GM18907 (cell line): Measurements from ENCODE around the gene ABCB6.
A peak's percentile ranks its signal among the peaks of the same experiment; 100 is the strongest.
"Not testable (repeated sequence)": the region's sequence is repeated elsewhere in the genome, so short reads cannot be mapped to it uniquely, and the experiment has no call there.

Source experiments
- ATAC-seq: cut with Tn5 transposase; IDR thresholded peaks from one replicate; pipeline ENCODE4 v1.9.1; 2021; ENCODE audit warnings: mild to moderate bottlenecking, moderate library complexity; ENCODE audit not compliant: unreplicated experiment

The ABCB6 gene

GRCh38 chr2:219218732-219219701 lies at the start of gene ABCB6:
Gene ABCB6 (minus strand): TSS chr2:219218958. CDS start chr2:219218673, 285 bp downstream.
- peak; percentile 76 for ATAC-seq

DNA sequence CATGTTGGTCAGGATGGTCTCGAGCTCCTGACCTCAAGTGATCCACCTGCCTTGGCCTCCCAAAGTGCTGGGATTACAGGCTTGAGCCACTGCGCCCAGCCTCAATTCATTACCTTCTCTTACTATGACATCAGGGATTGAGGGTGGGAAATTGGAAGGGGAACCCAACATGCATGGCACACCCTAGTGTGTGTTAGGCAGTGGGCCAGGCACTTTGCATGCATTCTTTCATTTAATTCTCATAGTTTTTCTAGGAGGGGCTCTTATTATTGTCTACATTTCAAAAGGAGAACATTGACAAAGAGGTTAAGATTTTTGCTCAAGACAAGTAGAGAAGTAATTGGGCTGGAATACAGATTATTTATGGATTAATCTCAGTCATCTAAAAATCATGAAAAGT lies 49.5 kb upstream of the ABCB6 start:
- ATAC-seq, result no peak

- ATAC-seq, result no peak
Observed at GRCh38 chr2:219266886-219267285, 48.1 kb upstream of the ABCB6 start.

- ATAC-seq, result no peak
Observed at GRCh38 chr2:219266232-219266631, 47.5 kb upstream of the ABCB6 start.

GRCh38 chr2:219261024-219261855 lies 42.5 kb upstream of the ABCB6 start:
- no peak for ATAC-seq

DNA sequence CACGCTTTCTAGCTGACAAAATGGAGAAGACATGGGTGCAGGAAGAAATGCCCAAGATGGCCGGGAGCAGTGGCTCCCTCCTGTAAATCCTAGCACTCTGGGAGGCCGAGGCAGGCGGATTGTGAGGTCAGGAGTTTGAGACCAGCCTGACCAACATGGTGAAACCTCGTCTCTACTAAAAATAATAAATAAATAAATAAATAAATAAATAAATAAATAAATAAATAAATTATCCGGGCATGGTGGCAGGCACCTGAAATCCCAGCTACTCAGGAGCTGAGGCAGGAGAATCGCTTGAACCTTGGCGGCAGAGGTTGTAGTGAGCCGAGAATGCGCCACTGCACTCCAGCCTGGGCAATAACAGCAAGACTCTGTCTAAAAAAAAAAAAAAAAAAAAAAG lies 40.2 kb upstream of the ABCB6 start:
- ATAC-seq, result not testable (repeated sequence)

DNA sequence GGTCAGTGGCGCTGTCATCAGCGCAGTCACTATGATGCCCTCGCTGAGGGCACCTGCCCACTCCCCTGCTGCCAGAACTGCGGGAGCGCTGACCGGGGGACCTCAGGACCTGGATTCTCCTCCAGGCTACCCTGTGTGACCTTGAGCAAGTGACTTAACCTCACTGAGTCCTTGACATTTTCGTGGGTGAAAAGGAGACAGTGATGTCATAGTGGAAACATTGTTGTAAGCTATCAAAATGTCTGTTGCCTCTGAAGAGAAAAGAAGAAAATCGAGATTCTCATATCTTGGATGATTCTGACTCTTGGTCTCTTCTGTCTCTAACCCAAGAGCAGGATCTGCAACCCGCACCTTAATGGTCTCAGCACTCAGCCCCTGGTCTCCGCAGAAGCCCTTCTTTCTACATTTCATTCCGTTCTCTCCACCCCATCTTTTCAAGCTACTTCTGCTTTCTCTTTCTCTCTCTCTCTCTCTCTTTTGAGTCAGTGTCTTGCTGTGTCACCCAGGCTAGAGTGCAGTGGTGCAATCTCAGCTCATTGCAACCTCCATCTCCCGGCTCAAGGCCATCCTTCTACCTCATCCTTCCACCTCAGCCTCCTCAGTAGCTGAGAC lies 35.9 kb upstream of the ABCB6 start:
- peak; percentile 29 for ATAC-seq

- ATAC-seq, result peak; percentile 55
Observed at GRCh38 chr2:219253753-219254589, 35.2 kb upstream of the ABCB6 start, which contains the start of gene TUBA4A. Gene TUBA4A (minus strand): TSS chr2:219253918. CDS start chr2:219253858, 60 bp downstream.

- peak; percentile 10 for ATAC-seq
Observed at GRCh38 chr2:219252900-219253752, 34.4 kb upstream of the ABCB6 start, which contains the start of gene TUBA4B. Gene TUBA4B (plus strand): TSS chr2:219253243. CDS start chr2:219253408, 165 bp downstream.

DNA sequence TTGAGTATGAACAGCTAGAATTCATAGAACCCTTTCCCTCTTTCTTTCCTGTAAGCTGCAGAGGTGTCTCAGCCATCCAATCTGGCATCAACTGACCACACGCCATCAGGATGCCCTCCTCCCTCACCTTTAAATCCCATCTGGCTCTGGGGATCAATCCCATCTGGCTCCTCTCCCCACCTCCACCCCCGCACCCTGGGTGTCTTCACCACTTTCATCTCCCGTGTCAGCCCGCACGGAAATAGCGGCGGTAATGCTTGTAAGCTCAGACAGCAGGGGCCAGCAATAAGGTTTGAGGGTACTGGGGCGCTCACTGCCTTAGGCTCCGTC lies 33.8 kb upstream of the ABCB6 start:
- ATAC-seq, result no peak

DNA sequence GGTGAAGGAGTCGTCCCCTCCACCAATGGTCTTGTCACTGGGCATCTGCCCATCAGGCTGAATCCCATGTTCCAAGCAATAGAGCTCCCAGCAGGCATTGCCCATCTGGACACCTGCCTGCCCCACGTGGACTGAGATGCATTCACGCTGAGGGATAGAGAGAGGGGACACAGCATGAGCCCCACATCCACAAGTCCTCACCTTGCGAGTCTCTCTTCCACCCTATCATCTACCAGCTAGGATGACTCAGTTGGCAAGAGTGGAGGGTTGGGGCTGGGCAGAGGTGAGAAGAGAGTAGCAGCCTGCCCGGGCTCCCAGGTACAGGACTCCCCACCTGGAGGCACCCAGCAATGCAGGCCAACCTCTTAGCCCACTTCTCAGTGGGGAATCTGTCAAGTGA lies 33.3 kb upstream of the ABCB6 start:
- ATAC-seq, result no peak

- ATAC-seq, result no peak
Observed at GRCh38 chr2:219251656-219252055, 32.9 kb upstream of the ABCB6 start.

DNA sequence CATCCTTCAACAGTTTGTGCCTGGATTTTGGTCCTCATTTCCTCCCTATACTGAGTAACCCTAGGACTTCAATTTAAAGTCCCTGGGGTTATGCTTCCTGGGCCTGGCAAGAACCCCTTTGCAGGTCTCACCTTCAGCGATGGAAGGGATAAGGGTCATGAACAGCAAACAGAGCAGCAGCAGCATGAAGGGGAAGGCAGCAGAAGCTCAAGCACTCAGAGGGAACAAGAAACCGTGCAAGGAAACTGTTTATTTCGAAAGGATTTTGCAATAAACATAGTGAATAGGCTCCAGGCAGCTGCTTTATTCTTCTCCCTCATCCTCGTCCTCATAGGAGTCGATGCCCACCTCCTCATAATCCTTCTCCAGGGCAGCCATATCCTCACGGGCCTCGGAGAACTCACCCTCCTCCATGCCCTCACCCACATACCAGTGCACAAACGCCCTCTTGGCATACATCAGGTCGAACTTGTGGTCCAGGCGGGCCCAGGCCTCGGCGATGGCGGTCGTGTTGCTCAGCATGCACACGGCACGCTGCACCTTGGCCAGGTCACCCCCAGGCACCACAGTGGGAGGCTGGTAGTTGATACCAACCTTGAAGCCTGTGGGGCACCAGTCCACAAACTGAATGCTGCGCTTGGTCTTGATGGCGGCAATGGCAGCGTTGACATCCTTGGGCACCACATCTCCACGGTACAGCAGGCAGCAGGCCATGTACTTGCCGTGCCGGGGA lies 31.5 kb upstream of the ABCB6 start:
- no peak for ATAC-seq

GRCh38 chr2:219249203-219249980 lies 30.6 kb upstream of the ABCB6 start:
- ATAC-seq, result peak; percentile 55

DNA sequence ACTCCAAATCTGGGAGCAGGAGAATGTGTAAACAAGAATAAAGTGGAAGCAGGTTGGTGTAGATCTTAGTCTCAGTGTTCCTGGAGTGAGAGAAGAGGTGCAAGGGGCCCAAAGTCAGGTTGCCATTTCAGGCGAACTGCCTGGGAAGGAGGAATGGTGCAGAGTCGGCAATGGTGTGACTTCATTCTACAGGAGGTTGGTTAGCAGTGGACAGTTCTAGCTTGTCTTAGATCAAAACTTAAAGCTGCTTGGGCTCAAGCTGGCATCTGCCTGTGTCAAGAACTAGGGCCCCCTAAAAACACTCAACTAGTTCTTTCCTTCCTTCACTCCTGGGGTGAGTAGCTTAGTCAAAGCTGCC lies 30.1 kb upstream of the ABCB6 start:
- ATAC-seq, result no peak

DNA sequence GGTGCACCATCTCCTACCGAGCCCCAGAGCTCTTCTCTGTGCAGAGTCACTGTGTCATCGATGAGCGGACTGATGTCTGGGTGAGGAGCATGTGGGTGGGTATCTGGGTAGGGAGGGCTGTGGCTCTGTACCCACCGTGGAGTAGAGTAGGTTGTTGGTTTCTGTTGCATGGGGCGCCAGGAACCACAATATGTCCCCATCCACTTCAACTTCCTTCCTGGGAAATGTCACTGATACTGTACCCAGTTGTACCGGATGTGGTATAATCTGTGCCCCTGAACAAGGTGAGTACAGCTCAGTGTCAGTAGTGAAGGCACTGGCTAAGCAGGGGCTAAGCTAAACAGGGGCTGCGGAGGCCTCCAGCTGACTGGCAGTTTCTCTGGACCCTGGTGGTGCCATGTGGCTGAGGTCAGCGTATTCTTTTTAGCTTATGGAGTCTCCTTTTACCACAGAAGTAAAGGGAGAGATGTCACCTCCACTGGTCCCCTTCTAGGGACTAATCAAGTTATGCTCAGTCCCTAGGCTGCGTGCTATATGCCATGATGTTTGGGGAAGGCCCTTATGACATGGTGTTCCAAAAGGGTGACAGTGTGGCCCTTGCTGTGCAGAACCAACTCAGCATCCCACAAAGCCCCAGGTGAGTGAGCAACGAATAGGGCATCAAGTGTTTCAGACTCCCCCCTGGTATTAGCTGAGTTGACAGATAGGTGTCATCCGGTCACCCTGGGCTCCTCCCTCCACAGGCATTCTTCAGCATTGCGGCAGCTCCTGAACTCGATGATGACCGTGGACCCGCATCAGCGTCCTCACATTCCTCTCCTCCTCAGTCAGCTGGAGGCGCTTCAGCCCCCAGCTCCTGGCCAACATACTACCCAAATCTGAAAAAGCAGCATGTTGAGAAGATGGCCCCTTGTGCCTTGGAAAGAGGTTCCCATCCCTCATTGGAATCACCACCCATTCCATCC lies 29.2 kb upstream of the ABCB6 start:
- ATAC-seq, result no peak

DNA sequence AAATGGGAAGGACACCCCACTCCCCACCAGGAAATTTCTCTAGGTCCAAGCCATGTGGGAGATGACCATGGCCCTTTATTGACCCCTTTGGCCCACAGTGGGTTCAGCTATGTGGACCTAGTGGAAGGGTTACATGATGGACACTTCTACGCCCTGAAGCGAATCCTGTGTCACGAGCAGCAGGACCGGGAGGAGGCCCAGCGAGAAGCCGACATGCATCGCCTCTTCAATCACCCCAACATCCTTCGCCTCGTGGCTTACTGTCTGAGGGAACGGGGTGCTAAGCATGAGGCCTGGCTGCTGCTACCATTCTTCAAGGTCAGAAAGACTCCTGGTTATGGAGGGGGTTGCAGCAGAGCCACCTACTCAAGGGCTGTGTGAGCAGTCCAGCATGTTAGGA lies 27.8 kb upstream of the ABCB6 start:
- ATAC-seq, result no peak
